Adipose tissue (tissue), 3 donors: Measurements from ENCODE around the gene ZDHHC17. TPM values are rescaled to one million over a fixed set of nuclear protein-coding genes. Genes with fewer than 3 reads are reported as not detected.
A peak's percentile ranks its signal among the peaks of the same experiment; 100 is the strongest.
"Not testable (repeated sequence)": the region's sequence is repeated elsewhere in the genome, so short reads cannot be mapped to it uniquely, and the experiment has no call there.

Experiments
- H3K27ac ChIP-seq: one replicate; pipeline ENCODE4 v1.5.1; 2013; ENCODE audit warnings: low read depth, low read length
- WGBS, 3 donors: extraction: QIAGEN DNeasy Blood & Tissue Kit; methylation state at CpG; one replicate each; pipeline ENCODE4 v1.1.7; 2013; 5-methylcytosine and 5-hydroxymethylcytosine counted together
- polyA plus RNA-seq, 3 donors: library from polyadenylated mRNA; stranded (reverse); fragments of 200-250 nt; gene quantifications; one replicate each; pipeline ENCODE4 v1.2.3, GENCODE V29; 2013
- donor health status: healthy with polysubstance abuse.
- donor health status: Bipolar disorder and iron deficiency.
- donor health status: healthy.

The ZDHHC17 gene, protein sequence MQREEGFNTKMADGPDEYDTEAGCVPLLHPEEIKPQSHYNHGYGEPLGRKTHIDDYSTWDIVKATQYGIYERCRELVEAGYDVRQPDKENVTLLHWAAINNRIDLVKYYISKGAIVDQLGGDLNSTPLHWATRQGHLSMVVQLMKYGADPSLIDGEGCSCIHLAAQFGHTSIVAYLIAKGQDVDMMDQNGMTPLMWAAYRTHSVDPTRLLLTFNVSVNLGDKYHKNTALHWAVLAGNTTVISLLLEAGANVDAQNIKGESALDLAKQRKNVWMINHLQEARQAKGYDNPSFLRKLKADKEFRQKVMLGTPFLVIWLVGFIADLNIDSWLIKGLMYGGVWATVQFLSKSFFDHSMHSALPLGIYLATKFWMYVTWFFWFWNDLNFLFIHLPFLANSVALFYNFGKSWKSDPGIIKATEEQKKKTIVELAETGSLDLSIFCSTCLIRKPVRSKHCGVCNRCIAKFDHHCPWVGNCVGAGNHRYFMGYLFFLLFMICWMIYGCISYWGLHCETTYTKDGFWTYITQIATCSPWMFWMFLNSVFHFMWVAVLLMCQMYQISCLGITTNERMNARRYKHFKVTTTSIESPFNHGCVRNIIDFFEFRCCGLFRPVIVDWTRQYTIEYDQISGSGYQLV
- 10 to 100 TPM in 1 of 3 donors, 1 to 10 TPM in 2; 7.3 to 13.4 (median 8.4) TPM for polyA plus RNA-seq

GRCh38 chr12:76763746-76764675, at the start of gene ZDHHC17:
Gene ZDHHC17, plus strand, starts transcription at chr12:76764115. Its CDS starts 122 bp downstream, at chr12:76764237.
- 0% methylated on average over 61 to 93 of the region's 93 CpGs for WGBS, 3 donors

GRCh38 chr12:76714415-76714814, 49.5 kb upstream of the ZDHHC17 start:
- WGBS, 3 donors, result 88 to 93% (median 90%) methylated on average over 1 of the region's 1 CpG
- H3K27ac ChIP-seq, result no peak overlapping the region

More at GRCh38 chr12:76763746-76764675, at the start of gene ZDHHC17:
- peak within 1 kb of the TSS; percentile 90 for H3K27ac ChIP-seq

GRCh38 chr12:76714861-76715260, 49.1 kb upstream of the ZDHHC17 start:
- whole genome bisulfite sequencing, 3 donors, result 86 to 90% (median 87%) methylated on average over 3 of the region's 3 CpGs
- H3K27ac ChIP-seq, result no peak overlapping the region

DNA sequence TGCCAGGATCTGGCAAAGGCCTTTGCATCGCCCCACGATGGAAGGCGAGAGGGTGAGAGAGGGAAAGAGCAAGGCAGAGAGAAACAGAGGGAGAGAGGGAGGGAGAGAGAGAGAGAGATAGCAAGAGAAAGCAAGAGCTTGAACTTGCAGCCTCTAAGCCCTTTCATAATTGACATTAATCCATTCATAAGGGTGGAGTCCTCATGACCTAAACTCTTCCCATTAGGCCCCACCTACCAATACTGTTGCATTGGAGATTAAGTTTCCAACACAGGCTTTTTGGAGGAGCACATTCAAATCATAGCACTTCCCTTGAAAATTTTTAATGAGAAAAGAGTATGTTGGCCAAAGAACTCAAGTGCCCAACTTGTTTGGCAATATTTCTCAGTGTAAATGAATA, 48.6 kb upstream of the ZDHHC17 start:
- WGBS, 3 donors, result 93 to 97% (median 94%) methylated on average over 3 of the region's 3 CpGs
- no peak overlapping the region for H3K27ac ChIP-seq

- WGBS, 3 donors, result 86 to 92% (median 88%) methylated on average over 1 of the region's 1 CpG
- H3K27ac ChIP-seq, result no peak overlapping the region
Measured at GRCh38 chr12:76717314-76717713, 46.6 kb upstream of the ZDHHC17 start.

DNA sequence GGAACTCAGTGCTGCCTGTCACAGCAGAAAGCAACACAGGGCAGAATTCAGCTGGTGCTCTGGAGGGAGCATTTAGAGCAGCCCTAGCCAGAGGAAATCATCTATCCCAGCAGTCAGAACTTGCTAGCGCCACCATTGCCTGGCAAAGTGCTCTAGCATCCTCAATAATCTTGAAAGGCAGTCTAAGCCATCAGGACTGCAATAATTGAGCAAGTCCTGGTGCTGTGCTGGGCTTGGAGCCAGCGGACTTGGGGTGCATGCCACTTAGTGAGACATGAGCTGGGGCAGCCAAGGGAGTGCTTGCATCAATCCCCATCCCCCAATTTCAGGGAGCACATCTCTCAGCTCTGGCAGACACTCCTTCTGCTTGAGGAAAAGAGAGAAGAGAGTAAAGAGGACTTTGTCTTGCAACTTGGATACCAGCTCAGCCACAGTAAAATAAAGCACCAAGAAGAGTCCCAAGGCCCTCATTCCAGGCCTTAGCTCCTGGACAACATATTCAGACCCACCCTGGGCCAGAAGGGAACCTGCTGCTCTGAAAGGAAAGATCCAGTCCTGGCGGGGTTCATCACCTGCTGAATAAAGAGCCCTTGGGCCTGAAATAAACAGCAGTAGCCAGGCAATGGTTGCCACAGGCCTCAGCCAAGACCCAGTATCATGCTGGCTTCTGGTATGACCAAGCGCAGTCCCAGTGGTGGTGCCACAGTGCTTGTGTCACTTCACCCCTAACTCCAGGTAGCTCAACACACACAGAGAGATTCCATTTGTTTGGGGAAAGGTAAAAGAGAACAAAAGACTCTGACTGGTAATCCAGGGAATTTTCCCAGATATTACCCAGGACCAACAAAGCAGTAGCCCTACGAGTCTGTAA, 44.5 kb upstream of the ZDHHC17 start:
- no peak overlapping the region for H3K27ac ChIP-seq
- WGBS, 3 donors, result 85 to 88% (median 88%) methylated on average over 5 of the region's 5 CpGs

DNA sequence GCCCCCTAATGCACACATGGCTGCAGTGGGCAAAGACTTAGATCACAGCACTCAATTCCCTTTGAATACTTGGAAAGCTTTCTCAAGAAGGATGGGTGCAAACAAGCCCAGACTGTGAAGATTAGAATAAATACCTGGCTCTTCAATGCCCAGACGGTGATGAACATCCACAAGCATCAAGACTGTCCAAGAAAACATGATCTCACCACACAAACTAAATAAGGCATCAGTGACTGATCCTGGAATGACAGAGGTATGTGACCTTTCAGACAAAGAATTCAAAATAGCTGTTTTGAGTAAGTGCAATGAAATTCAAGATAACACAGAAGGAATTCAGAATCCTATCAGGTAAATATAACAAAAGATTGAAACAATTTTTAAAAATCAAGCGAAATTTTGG, 43.8 kb upstream of the ZDHHC17 start:
- 85 to 89% (median 88%) methylated on average over 2 of the region's 2 CpGs for WGBS, 3 donors
- H3K27ac ChIP-seq, result no peak overlapping the region

- H3K27ac ChIP-seq, result no peak overlapping the region
Measured at GRCh38 chr12:76726626-76727025, 37.3 kb upstream of the ZDHHC17 start.

DNA sequence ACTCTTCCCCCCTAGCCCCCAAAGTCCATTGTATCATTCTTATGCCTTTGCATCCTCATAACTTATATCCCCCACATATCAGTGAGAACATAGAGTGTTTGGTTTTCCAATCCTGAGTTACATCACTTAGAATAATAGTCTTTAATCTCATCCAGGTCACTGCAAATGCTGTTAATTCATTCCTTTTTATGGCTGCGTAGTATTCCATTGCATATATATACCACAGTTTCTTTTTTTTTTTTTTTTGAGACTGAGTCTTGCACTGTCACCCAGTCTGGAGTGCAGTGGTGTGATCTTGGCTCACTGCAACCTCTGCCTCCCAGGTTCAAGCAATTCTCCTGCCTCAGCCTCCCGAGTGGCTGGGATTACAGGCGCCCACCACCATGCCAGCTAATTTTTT, 31.7 kb upstream of the ZDHHC17 start:
- H3K27ac ChIP-seq, result not testable (repeated sequence)
- 74 to 96% (median 92%) methylated on average over 3 of the region's 3 CpGs for WGBS, 3 donors

DNA sequence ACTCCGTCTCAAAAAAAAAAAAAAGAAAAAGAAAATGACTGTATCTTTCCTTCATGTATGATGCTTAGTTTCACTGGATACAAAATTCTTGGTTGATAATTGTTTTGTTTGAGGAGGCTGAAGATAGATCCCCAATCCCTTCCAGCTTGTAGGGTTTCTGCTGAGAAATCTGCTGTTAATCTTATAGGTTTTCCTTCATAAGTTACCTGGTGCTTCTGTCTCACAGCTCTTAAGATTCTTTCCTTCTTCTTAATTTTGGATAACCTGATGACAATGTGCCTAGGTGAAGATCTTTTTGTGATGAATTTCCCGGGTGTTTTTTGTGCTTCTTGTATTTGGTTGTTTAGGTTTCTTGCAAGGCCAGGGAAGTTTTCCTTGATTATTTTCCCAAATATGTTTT, 26.2 kb upstream of the ZDHHC17 start:
- WGBS, 3 donors, result 89 to 99% (median 99%) methylated on average over 1 to 2 of the region's 2 CpGs
- H3K27ac ChIP-seq, result not testable (repeated sequence)

GRCh38 chr12:76738824-76739579, 24.9 kb upstream of the ZDHHC17 start:
- no peak overlapping the region for H3K27ac ChIP-seq
- 81 to 90% (median 87%) methylated on average over 10 of the region's 10 CpGs for WGBS, 3 donors

DNA sequence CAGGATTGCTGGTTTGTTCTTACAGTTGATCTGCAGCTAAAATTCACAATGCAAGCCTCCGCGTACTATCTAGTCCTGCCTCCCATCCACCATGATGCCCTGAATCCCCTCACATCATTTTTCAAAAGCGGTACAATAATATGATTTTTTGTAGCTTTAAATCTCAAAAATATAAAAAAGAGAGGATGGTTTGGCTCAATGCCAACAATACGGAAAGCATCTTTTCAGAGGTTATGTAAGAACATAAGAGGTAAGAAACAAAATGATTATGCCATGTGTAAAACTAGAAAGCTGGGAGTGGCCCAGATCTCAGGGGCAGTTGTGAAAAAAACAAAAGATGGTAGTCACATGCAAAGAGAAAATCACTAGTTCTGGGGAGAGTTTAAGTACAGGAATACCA, 24.0 kb upstream of the ZDHHC17 start:
- no peak overlapping the region for H3K27ac ChIP-seq
- 51 to 70% (median 67%) methylated on average over 4 of the region's 4 CpGs for WGBS, 3 donors

GRCh38 chr12:76740501-76740900, 23.4 kb upstream of the ZDHHC17 start:
- 94 to 98% (median 95%) methylated on average over 8 of the region's 8 CpGs for WGBS, 3 donors
- H3K27ac ChIP-seq, result no peak overlapping the region

DNA sequence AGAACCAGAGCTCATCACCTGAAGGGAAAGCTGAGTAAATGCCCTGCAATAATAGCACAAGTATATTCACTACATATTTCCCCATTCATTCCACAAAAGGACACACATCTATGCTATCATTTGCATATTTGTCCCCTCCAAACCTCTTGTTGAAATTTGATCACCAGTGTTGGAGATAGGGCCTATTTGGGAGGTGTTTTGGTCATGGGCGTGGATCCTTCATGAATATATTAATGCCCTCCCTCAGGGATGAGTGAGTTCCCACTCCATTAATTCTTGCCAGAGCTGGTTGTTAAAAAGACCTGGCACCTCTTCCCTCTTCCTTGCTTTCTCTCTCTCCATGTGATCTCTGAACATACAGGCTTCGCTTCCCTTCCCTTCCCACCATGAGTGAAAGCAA, 18.6 kb upstream of the ZDHHC17 start:
- no peak overlapping the region for H3K27ac ChIP-seq
- WGBS, 3 donors, result 86 to 95% (median 95%) methylated on average over 2 of the region's 2 CpGs

DNA sequence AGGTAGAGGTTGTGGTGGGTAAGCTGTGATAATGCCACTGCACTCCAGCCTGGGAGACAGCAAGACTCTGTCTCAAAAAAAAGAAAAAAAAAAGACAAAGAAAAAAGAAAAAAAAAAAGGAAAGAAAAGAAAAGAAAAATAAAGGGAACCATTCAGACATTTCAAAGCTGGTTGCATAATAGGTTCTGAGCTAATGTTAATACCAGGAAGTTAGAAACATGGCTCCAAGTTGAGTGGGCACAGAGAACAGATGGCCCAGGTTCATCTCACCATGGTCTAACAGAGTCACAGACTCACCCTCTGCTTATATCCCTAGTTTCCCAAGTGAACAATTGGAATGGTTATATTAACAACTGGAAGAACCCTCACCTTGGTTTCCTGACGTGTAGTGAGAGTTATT, 17.4 kb upstream of the ZDHHC17 start:
- 47 to 58% (median 48%) methylated on average over 1 of the region's 1 CpG for WGBS, 3 donors
- no peak overlapping the region for H3K27ac ChIP-seq

DNA sequence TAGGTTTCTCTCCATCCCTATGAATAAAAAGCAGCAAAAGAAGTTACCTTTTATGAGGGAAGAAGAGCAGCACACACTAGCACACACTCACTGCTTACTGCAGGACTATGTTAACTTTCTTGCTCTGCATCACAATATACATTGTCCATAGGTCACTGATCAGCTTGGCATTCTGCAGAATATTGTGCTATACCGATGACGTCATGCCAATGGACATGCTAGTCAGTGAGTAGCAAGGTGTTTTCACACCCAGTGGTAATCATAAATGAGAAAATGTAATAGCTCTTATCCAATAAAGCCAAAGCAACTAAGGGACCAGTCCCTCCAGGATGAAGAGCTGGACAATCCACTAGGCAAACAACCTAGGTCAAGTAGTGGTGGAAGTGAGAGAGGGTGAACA, 16.7 kb upstream of the ZDHHC17 start:
- 88 to 89% (median 89%) methylated on average over 2 of the region's 2 CpGs for WGBS, 3 donors
- H3K27ac ChIP-seq, result no peak overlapping the region

- 88 to 93% (median 92%) methylated on average over 9 of the region's 9 CpGs for WGBS, 3 donors
- no peak overlapping the region for H3K27ac ChIP-seq
Measured at GRCh38 chr12:76755829-76756379, 8.0 kb upstream of the ZDHHC17 start.
